ENCODE results near the gene CD300LB. TPM values are rescaled to one million over a fixed set of nuclear protein-coding genes. Genes with fewer than 3 reads are reported as not detected.
"Not testable (repeated sequence)": the region's sequence is repeated elsewhere in the genome, so short reads cannot be mapped to it uniquely, and the experiment has no call there.

Gene CD300LB
- total and polyA plus RNA-seq, 2 donors from 2014 or later: 0.91 TPM; not detected in 1

GRCh38 chr17:74508156-74508555 is 23.1 kb downstream of the CD300LB start:
- no peak for FAIRE-seq
- TF ChIP-seq CTCF (IDR thresholded peaks at IDR 0.05; ENCODE audit: borderline replicate concordance, extremely low read depth, insufficient read depth): no peak
- H3K27ac ChIP-seq (ENCODE audit: low read depth in 2 of 2, low read length in 2 of 2): no peak overlapping the region

GRCh38 chr17:74503949-74504348 is 27.3 kb downstream of the CD300LB start:
- H3K4me3 ChIP-seq (ENCODE audit: low read length in 3 of 3); H3K27me3 ChIP-seq (ENCODE audit: control insufficient read depth, insufficient read depth, low read length); H3K27ac ChIP-seq (ENCODE audit: low read depth in 2 of 2, low read length in 2 of 2); H3K9me3 ChIP-seq (ENCODE audit: control insufficient read depth in 2 of 3, insufficient read depth in 1 of 3, low read length in 3 of 3); intact Hi-C loops (cut with DNase I); FAIRE-seq; DNase-seq; H3K4me1 ChIP-seq (ENCODE audit: control insufficient read depth in 2 of 3, insufficient read depth in 2 of 3, low read depth in 1 of 3, low read length in 3 of 3); H3K9ac ChIP-seq (ENCODE audit: low read length in 3 of 3); H3K36me3 ChIP-seq (ENCODE audit: control insufficient read depth in 2 of 3, insufficient read depth in 3 of 3, low read length in 3 of 3): not testable (repeated sequence)

More at GRCh38 chr17:74508156-74508555, 23.1 kb downstream of the CD300LB start:
- no peak for DNase-seq
- Histone ChIP-seq H3K4me3 (ENCODE audit: low read length in 3 of 3) (no peak overlapping the region), H3K9ac (ENCODE audit: low read length in 3 of 3) (no peak overlapping the region), H3K4me1 (ENCODE audit: control insufficient read depth in 2 of 3, insufficient read depth in 2 of 3, low read depth in 1 of 3, low read length in 3 of 3) (no peaks in the 10 kb centered on the region), H3K27me3 (ENCODE audit: control insufficient read depth, insufficient read depth, low read length) (no peaks in the 10 kb centered on the region), H3K36me3 (ENCODE audit: control insufficient read depth in 2 of 3, insufficient read depth in 3 of 3, low read length in 3 of 3) (no peaks in the 10 kb centered on the region), H3K9me3 (ENCODE audit: control insufficient read depth in 2 of 3, insufficient read depth in 1 of 3, low read length in 3 of 3) (no peaks in the 10 kb centered on the region)
- intact Hi-C loops (cut with DNase I): no loop called here

DNA sequence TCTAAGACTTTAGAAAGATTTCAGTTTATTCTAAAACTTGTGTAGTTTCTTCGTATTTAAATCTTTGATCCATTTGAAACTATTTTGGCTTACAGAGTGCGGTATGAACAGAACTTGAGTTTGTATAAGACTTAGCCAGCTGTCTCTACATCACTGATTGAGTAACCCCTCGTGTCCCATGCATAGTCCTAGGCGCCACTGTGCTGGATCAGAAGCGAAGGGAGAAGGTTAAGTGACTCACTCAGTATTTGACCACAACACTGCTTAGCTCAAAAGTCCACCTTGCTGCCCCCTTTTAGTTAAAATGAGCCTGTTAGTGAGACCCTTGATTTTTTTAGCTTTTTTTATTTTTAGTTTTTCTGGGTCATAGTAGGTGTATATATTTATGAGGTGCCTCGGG is 28.4 kb downstream of the CD300LB start:
- no peak for FAIRE-seq
- no peak overlapping the region for H3K27ac ChIP-seq (ENCODE audit: low read depth in 2 of 2, low read length in 2 of 2)
- H3K4me3 ChIP-seq (ENCODE audit: low read length in 3 of 3): no peak overlapping the region
- H3K27me3 ChIP-seq (ENCODE audit: control insufficient read depth, insufficient read depth, low read length): no peaks in the 10 kb centered on the region
- no peaks in the 10 kb centered on the region for H3K4me1 ChIP-seq (ENCODE audit: control insufficient read depth in 2 of 3, insufficient read depth in 2 of 3, low read depth in 1 of 3, low read length in 3 of 3)
- TF ChIP-seq CTCF (IDR thresholded peaks at IDR 0.05; ENCODE audit: borderline replicate concordance, extremely low read depth, insufficient read depth): no peak
- no peak for DNase-seq
- H3K9ac ChIP-seq (ENCODE audit: low read length in 3 of 3): no peak overlapping the region
- intact Hi-C loops (cut with DNase I): no loop called here
- no peaks in the 10 kb centered on the region for H3K9me3 ChIP-seq (ENCODE audit: control insufficient read depth in 2 of 3, insufficient read depth in 1 of 3, low read length in 3 of 3)
- no peaks in the 10 kb centered on the region for H3K36me3 ChIP-seq (ENCODE audit: control insufficient read depth in 2 of 3, insufficient read depth in 3 of 3, low read length in 3 of 3)

DNA sequence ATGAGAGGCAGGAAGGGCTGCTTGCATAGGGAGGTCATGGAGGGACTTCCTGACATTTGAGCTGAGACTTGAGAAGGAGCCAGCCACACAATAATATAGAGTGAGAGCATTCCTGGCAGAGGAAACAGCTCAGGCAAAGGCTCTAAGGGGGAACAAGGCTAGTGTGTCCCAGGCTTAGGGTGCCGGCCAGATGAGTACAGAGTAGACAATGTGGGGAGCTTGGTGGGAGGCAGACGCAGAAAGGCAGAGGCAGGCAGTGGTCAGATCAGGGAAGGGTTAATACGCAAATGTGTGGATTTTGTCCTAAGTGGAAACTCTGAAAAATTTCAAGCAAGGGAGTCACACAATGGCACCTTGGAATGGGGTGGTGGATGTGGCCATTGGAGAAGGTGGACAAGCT is 31.3 kb downstream of the CD300LB start:
- Histone ChIP-seq H3K9ac (ENCODE audit: low read length in 3 of 3) (no peak overlapping the region), H3K36me3 (ENCODE audit: control insufficient read depth in 2 of 3, insufficient read depth in 3 of 3, low read length in 3 of 3) (no peaks in the 10 kb centered on the region), H3K4me1 (ENCODE audit: control insufficient read depth in 2 of 3, insufficient read depth in 2 of 3, low read depth in 1 of 3, low read length in 3 of 3) (no peaks in the 10 kb centered on the region), H3K27ac (ENCODE audit: low read depth in 2 of 2, low read length in 2 of 2) (no peak overlapping the region), H3K9me3 (ENCODE audit: control insufficient read depth in 2 of 3, insufficient read depth in 1 of 3, low read length in 3 of 3) (no peaks in the 10 kb centered on the region), H3K27me3 (ENCODE audit: control insufficient read depth, insufficient read depth, low read length) (no peaks in the 10 kb centered on the region), H3K4me3 (ENCODE audit: low read length in 3 of 3) (no peak overlapping the region)
- no peak for TF ChIP-seq CTCF (IDR thresholded peaks at IDR 0.05; ENCODE audit: borderline replicate concordance, extremely low read depth, insufficient read depth)
- no peak for DNase-seq
- no peak for FAIRE-seq
- intact Hi-C loops (cut with DNase I): no loop called here
